Measurements from ENCODE around the gene CD226.

DNA sequence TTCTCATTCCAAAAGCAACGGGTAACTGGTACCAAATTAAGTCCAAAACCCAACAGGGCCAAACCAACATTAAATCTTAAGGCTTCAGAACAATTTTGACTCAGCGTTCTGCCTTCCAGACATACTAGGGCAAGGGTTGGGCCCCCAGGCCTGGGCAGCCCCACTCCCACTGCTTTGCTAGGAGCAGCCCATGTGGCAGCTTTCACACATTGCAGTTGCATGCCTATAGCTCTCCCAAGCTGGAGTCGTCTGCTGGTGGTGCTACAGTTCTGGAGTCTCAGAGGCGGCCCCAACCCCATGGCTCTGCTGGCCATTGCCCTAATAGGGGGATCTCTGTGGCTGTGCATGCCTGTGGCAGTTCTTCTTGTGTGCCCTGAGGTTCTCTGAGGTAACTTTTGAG is 37.6 kb upstream of the CD226 start:
- no peak for TF ChIP-seq POLR2A (IDR thresholded peaks at IDR 0.05)
- TF ChIP-seq, protein P1, sequence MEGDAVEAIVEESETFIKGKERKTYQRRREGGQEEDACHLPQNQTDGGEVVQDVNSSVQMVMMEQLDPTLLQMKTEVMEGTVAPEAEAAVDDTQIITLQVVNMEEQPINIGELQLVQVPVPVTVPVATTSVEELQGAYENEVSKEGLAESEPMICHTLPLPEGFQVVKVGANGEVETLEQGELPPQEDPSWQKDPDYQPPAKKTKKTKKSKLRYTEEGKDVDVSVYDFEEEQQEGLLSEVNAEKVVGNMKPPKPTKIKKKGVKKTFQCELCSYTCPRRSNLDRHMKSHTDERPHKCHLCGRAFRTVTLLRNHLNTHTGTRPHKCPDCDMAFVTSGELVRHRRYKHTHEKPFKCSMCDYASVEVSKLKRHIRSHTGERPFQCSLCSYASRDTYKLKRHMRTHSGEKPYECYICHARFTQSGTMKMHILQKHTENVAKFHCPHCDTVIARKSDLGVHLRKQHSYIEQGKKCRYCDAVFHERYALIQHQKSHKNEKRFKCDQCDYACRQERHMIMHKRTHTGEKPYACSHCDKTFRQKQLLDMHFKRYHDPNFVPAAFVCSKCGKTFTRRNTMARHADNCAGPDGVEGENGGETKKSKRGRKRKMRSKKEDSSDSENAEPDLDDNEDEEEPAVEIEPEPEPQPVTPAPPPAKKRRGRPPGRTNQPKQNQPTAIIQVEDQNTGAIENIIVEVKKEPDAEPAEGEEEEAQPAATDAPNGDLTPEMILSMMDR (IDR thresholded peaks at IDR 0.05), result no peak
- no peak for TF ChIP-seq POLR2AphosphoS5 (IDR thresholded peaks at IDR 0.05)
